CD4-positive, alpha-beta T cell treated with Interleukin-15 for 4 hours (primary cell): ENCODE results near the gene MAP3K20.
"Not testable (repeated sequence)": the region's sequence is repeated elsewhere in the genome, so short reads cannot be mapped to it uniquely, and the experiment has no call there.

Source experiments
- DNase-seq: peaks from one replicate; pipeline ENCODE4 v3.0.0-alpha.2; 2020; ENCODE audit warnings: low spot score

The MAP3K20 gene

DNA sequence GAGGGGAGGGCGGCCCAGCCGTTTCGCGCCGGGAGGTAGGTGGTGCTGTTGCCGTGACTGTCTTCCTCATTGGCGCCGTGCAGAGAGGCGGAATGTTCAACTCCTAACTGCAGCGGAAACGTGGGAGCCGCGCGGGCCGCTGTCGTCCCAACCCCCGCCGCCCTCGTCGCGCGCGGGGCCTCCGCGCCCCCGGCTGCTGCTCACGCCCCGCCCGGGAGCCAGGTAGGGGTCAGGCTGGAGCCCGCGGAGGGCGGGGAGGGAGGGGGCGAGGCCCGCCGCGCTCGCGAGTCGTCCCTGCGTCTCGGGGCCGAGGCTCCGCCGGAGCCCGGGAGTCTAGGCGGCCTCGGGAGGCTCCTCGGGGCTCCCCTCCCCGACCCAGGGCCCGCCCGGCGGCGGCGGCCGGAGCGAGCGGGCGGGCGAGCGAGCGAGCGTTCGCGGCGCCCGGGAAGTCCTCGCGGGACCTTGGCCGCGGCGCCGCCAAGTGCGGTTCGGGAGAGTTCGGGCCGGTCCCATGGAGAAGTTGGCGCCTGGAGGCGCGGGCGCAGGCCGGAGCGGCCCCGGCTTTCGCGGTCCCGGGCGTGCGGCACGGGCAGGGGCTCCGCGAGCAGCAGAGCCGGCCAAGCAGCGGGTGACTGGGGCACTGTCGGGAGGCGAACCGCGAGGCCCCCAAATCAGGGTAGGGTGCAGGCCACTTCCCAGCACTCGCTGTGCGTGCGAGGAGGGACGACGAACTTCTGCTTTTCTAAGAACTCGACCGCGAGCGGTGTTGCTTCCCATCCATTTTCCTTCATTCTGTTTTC lies at the start of gene MAP3K20:
TSS of gene MAP3K20 (plus strand) at position 66 of the 800 bp plus-strand sequence. CDS start 15,186 bp downstream, outside the sequence.
- peak; percentile 20 for DNase-seq

DNA sequence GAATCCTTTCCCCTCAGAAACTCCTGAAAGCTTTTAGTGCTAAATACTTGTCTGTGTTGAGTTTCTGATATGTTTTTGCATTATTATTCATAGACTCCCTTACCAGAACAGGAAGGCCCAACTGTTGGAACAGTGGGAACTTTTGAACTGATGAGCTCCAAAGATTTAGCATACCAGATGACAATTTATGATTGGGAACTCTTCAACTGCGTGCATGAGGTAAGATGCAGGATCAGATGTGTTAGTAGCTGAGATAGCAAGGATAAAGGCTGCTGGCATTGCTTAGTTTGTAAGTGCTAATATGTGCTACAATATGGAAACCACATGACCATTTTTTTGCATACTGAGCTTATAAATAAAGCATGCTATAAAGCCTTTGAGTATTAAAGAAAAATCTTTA lies 49.2 kb upstream of the MAP3K20 start:
- DNase-seq, result no peak

GRCh38 chr2:173027181-173028128 lies 48.2 kb upstream of the MAP3K20 start:
- peak; percentile 73 for DNase-seq

DNA sequence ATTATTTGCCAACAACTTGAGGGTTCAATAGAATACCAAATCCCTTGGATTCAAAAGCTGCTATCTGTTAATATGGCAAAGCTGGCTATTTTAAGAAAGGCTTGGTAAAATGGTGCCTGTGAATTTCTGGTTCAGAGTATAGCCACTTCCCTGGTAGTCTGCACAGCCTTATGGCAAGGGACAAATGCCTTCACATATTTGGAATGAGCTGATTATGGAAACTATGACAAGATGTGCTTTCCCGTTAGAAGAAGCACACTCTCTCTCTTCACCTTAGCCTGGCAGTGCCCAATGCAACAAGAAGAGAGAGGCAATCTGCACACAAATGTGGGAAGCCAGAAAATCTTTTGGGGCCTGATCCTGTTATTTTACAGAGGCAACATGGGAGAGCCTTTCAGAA lies 47.5 kb upstream of the MAP3K20 start:
- DNase-seq, result no peak

DNA sequence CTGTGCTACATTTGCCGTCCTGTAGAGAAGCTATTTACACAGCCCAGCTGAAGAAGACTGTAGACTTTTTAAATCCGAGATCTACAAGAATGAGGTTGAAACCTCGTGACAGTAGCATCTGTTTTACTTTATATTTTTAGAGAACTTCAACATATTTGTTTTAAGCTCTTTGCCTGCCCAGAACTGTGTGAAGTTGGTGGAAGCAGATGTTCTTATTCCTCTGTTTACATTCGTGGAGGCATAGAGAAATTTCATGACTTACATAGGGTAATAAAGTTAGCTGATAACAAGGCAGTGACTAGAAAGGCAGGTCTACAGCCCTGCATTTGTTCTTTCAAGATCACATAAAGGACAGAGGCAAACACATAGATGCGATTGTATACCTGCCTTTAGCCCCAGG lies 47.0 kb upstream of the MAP3K20 start:
- no peak for DNase-seq

DNA sequence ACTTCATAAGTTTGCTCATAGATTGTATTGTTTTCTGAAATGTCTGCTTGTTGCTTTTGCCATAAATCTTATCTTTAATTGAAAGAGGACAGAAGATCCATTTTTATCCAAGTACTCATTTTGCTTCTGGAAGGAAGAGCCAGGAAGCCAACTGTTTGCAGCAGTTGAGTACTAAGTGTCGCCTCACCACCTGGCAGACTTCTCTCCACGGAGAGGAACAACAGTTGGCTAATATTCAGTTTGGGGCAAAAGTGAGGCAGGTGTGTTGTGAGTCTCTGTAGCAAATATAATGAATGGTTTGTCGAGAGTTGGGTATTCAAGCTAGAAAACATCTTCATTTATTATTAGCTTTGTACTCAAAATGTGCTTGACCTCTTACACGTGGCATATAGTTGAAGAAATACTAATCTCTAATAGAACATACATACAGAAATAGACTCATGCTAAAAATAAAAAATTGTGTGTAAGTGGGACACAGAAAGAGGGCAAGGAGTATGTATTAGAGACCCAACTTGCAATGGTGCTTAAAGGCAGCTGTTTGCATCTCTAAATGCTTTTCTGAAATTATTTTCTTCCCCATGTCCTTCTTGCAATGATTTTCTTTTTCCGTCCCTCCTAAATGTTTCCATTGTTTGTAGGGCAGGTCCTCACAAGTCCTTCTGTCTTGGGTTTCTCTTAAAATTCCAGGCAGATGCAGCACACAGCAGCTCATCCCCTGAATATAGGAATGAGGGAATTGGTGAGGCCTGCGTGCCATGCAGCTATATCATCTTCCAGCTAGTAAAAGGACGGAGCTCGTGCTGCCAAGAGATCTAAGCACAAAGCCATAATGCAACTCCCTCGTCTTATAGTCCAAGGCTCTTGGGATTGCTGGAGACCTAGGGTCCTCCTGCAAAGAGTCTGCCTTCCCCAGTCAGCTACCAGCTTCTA lies 44.8 kb upstream of the MAP3K20 start:
- no peak for DNase-seq

GRCh38 chr2:173032032-173032431 lies 43.6 kb upstream of the MAP3K20 start:
- no peak for DNase-seq

- DNase-seq, result no peak
Observed at GRCh38 chr2:173033084-173033483, 42.6 kb upstream of the MAP3K20 start.

DNA sequence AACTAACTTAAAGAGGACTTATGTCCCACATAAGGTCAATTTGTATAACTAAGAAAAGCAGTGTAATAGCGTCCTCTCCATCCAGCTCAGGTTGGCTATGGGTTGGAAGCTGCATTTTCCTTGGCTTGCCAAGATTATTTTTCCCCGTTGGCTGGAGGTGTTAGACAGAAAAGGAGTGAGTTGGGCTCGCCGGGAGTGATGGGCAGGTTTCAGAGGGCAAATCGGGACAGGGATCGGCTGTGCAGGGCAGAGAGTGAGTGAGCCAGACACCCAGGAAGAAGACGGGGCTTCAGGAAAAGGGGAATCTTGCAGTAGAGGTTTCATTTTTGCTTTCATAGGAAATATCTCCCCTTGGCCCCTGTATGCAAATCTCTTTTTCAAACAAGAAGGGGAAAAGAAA lies 41.5 kb upstream of the MAP3K20 start:
- DNase-seq, result no peak

GRCh38 chr2:173037245-173038120 lies 38.2 kb upstream of the MAP3K20 start:
- no peak for DNase-seq

DNA sequence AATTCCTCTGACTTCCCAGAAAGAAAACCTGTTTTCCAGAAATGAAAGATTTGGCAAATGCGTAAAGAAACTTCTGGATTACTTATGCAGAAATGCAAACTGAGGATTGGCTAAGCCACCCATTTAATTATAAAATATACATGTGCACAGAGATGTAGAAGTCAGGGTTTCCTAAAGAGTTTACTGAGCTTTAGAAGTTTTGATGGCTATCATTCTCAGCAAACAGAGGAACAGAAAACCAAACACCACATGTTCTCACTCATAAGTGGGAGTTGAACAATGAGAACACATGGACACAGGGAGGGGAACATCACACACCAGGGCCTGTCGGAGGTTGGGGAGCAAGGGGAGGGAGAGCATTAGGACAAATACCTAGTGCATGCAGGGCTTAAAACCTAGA lies 37.4 kb upstream of the MAP3K20 start:
- not testable (repeated sequence) for DNase-seq

DNA sequence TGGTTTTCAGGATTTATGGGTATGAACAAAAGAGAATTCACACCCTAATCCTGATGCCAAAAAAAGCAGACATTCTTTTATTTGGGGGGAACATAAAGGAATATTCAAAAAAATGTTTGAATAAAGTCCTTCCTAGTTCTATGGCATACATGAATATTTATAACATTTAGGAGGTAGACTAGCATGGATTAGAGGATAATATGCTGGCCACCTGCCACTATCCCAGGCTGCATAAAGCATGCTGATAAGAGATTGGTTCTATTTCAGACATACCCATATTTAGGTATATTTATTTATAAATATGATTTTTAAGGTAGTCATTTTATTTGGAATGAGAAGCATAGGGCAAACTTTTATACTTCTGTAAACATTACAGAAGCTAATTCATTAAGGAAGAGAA lies 34.9 kb upstream of the MAP3K20 start:
- DNase-seq, result no peak

GRCh38 chr2:173043476-173043875 lies 32.2 kb upstream of the MAP3K20 start:
- DNase-seq, result peak; percentile 1

- DNase-seq, result no peak
Observed at GRCh38 chr2:173043897-173044519, 31.6 kb upstream of the MAP3K20 start.

DNA sequence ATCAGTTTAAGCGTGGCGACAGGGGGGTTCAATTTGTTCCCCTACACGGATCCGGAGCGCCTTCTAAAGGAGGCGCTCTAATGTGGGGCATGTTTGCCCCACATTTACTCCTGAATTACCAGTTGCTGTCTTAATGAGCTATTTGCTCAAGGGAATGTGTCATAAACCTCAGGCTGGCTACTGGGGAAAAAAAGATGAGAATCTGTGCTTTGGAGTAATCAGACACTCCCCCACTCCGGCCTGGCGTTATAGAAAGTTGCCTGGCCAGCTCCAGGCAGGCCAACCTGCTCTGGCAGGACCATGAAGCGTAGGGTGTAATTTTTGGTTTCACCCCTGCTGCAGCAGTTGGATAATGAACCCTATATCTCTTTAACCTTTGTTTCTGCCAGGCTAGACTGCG lies 31.0 kb upstream of the MAP3K20 start:
- DNase-seq, result no peak

GRCh38 chr2:173045181-173045580 lies 30.5 kb upstream of the MAP3K20 start:
- DNase-seq, result no peak

- no peak for DNase-seq
Observed at GRCh38 chr2:173048522-173048896, 27.1 kb upstream of the MAP3K20 start.

- DNase-seq, result no peak
Observed at GRCh38 chr2:173048897-173049661, 26.6 kb upstream of the MAP3K20 start.

DNA sequence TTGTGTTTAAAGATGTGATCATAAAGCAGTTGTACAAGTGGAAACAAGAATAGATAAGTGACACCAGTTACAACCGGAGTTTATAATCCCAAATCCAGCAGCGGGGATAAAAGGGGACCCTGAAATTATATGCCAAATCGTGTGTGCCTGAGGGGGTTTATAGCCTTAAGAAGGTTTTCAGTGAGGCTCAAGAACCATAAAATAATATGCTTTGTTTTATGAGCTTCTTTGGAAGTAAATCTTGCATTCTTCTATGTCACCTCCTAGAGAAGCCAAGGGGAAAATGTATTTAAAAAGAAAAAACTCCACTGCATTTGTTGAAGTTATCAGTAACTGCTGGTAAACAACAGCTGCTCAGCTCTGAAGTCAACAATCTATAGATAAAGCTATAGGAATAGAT lies 25.8 kb upstream of the MAP3K20 start:
- DNase-seq, result no peak

DNA sequence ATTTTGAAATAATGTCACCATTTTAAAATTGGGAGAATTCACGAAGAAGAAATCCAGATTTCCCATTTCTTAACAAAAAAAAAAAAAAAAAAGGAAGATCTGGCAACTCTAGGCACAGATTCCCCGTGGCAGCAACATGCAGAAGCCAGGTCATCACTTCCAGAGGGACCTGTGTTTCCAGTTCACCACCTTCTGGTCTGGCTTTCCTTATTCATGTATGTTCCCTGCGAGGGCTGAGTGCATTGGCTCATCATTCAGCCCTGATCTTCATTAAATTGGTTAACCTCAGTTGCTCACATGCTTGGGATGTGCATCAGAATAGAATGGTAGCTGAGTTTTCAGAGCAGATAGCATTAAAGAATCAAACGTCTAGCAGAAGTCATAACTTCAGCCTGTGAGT lies 25.0 kb upstream of the MAP3K20 start:
- DNase-seq, result no peak
